Stimulated activated CD8-positive, alpha-beta memory T cell treated with anti-CD3 and anti-CD28 coated beads, Interleukin-12 subunit alpha, Interleukin-12 subunit beta, amount 100 ng/mL, for 4 hours (primary cell): ENCODE results near the gene CWF19L1.

Source experiments
- DNase-seq: peaks from one replicate; pipeline ENCODE4 v3.0.0-alpha.2; 2020; ENCODE audit warnings: low read depth

Gene CWF19L1

DNA sequence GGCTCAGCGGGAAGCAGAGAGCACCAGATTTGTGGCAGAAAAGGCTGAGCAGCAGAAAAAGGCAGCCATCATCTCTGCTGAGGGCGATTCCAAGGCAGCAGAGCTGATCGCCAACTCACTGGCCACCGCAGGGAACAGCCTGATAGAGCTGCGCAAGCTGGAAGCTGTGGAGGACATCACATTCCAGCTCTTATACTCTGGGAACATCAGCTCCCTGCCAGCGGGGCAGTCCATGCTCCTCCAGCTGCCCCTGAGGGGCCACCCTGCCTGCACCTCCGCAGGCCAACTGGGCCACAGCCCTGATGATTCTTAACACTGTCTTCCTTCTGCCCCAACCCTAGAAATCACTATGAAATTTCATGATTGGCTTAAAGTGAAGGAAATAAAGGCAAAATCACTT lies 18.6 kb downstream of the CWF19L1 start:
- DNase-seq, result no peak

DNA sequence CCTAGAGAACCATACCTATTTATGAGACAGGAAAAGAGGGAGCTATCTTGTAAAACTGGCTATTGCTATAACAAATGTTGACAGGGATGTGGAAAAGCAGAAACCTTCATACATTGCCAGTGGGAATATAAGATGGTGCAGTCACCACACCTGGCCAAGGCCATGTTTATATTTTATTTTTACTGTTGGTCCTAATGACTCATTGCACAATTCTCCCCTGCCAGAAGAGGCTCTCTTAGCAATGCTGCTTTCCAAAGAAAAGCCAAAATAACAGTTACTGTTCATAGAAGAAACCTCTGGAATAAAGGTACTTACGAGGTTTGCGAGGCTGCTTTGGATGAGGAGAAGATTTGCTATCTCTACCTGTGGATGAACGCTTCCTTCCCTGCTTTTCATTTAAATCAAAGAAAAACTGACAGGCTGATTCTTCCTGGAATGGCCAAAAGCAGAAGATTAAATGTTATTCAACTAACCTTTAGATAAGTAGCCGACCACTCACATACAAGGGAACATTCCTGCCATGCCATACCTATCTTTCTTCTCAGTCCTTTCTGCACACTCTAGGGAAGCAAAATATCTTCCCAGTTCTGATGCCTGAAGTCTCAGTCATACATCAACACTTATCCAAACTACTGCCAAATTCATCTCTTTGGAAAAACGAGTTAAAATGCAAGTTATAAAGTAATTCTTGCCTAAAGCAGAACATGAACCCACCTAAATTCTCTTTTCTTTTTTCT lies 21.8 kb downstream of the CWF19L1 start:
- DNase-seq, result no peak

DNA sequence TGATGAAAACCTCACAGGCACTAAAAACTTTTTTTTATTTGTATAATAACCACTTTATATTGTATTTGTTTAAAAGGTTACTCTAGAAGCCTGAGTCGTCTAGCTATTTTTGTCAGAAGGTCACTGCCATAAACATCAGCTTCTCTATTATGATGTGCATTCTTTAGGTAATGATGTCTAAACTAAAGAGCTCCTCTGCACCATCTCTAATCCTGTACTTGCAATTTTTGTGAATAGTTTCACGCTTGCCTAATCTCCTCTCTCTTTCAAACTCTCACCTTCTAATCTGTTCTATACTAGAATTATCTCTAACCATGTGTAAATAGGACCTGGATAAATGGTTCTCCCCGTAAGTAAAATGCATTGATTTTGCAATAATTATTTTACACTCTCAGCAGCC lies 27.6 kb downstream of the CWF19L1 start:
- DNase-seq, result no peak

DNA sequence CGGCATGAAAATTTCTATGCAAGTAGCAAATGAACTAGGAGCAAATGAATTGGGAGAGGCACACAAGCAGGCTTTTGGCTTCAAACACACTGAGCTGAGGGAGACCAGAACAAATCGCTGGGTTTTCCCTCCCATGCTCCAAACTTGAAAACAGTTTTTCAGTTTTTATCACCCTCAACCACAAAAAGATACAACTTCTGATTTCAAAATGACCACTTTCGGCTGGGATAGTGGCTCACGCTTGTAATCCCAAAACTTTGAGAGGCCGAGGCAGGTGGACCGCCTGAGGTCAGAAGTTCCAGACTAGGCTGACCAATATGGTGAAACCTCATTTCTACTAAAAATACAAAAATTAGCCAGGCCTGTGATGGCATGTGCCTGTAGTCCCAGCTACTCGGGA lies 29.0 kb downstream of the CWF19L1 start:
- no peak for DNase-seq

DNA sequence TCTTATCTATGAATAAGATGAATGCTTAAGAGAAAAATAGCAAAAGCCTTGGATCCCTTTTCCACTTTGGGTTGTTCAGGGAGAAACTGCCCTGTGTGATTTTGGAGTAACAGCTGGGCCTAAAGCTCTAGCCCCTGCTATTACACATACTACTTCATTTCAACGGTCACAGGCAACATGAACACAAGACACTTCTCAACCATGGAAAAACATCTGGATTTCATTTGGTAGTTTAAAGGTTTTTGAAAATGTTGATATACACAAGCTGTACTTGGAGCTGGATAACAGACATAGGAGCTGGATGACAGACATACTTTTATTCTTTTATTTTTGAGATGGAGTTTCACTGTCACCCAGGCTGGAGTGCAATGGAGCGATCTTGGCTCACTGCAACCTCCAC lies 35.3 kb downstream of the CWF19L1 start:
- no peak for DNase-seq

DNA sequence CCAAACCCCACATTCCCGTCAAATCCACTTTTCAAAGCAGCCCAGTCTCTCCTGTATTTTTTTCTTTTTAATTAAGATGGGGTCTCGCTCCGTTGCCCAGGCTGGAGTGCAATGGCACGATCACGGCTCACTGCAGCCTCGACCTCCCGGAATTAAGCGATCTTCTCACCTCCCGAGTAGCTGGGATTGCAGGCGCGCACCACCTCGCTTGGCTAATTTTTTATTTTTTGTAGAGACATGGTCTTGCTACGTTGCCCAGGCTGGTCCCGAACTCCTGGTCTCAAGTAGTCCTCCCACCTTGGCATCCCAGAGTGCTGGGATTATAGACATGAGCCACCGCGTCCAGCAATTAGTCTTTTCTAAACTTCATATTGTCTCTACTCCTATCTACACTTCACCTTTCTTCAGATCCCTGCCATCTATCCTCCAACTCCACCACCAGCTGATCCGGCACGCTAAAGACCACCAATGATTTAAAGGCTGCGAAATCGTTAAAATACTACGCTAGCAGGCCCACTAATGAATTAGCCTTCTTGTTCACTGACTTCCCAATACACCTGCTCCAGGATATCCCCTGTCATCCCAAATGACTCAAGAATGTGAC lies 37.5 kb downstream of the CWF19L1 start:
- no peak for DNase-seq

DNA sequence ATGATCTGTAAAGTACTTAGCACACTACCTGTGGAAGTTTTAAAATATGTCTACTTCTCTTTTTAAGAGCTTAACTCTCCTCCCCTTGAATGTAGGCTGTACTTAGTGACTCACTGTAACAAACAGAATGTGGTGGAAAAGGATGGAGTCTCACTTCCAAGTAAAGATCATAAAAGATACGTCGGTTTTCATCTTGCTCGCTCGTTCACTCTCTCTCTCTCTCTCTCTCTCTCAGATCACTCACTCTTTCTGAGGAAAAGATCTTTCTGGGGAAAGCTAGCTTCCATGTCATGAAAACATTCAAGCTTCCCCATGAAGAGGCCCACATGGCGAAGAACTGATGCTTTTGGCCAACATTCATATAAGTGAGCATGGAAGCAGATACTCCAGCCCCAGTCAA lies 43.6 kb downstream of the CWF19L1 start:
- DNase-seq, result no peak

DNA sequence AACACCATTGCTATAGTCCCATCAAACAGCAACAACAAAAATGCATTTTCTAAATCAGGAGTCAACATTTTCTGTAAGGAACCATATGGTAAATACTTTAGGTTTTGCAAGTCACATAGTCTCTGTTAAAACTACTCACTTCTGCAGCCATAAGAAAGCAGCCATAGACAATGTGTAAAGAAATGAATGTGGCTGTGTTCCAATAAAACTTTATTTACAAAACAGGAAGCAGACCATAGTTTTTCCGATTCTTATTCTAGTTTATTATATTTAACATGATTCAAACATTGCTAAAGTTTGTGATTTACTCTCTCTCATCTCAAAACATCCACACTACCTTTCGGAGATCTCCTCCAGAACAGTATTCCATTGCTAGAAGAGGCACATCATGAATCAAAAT lies 44.9 kb downstream of the CWF19L1 start:
- no peak for DNase-seq

DNA sequence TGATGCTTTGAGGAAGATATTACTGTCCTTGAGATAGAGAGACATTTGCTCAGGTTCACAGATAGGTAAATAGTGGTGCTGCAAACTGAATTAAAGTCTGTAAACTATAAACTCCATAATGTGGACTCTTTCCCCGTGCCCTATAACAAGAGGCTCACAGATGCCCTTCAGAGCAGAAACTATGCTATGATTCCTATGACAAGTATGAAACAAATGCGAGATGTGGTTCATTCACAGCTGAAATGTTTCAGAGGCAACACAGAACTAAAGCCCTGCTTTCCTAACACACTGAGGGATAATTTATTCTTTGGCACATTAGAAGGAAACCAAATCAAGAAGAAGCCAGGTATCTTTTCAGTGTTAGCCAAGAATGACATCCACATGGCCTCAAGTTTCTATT lies 51.4 kb downstream of the CWF19L1 start:
- no peak for DNase-seq

DNA sequence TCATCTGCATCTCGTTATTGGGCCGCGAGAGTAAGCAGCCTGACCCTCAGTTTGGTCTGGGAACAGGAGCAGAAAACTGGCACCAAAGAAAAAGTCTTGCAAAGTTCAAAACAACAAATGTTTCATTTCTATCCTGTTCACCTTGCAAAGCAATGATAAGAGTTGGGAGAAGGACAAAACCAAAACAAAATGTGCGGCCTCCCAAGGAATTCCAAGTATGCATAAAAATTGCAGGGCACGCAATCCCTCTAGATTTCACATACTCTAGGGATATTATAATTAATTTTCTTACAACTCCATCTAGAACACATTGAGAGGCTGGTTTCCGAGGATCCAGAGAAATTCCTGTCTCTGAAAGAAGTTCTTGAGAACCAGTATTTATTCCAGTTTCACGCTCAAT lies 58.1 kb downstream of the CWF19L1 start:
- no peak for DNase-seq

DNA sequence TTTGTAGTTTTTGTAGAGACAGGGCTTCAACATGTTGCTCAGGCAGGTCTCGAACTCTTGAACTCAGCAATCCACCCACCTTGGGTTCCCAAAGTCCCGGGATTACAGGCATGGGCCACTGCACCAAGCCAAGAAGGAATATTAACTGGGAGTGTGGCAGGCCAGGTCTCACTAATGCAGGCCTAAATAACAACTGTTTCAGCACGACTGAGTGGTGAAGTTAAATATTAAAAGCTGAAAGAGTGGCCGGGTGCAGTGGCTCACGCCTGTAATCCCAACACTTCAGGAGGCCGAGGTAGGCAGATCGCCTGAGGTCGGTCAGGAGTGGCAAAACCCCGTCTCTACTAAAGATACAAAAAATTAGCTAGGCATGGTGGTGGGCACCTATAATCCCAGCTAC lies 59.2 kb downstream of the CWF19L1 start:
- DNase-seq, result no peak

DNA sequence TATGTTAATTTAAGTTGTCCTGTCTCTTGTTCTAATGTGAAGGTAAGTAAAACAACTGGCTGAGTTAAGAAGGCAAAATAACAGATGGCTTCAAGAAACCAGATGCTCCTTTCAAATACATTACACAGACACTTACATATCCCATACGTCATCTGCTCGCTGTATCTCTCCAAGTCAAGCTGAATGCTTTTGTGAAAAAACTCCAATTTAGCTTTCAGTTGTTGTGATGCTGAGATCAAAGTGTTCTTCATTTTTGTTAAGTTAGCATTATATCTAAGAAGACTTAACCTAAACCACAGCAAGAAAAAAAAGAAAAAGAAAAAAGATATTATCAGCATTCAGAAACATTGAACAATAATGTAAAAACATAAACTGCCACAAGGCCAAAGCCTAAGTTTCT lies 63.1 kb downstream of the CWF19L1 start:
- DNase-seq, result no peak

DNA sequence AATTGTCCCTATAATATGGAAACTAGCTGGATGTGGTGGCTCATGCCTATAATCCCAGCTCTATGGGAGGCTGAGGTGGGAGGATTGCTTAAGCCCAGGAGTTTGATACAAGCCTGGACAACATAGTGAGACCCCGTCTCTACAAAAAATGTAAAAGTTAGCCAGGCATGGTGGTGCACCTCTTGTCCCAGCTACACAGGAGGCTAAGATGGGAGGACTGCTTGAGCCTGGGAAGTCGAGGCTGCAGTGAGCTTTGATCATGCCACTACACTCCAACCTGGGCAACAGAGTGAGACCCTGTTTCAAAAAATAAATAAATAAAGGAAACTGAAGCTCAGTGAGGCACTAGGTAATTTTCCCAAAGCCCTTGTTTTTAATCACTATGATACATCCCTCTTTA lies 65.9 kb downstream of the CWF19L1 start:
- no peak for DNase-seq

DNA sequence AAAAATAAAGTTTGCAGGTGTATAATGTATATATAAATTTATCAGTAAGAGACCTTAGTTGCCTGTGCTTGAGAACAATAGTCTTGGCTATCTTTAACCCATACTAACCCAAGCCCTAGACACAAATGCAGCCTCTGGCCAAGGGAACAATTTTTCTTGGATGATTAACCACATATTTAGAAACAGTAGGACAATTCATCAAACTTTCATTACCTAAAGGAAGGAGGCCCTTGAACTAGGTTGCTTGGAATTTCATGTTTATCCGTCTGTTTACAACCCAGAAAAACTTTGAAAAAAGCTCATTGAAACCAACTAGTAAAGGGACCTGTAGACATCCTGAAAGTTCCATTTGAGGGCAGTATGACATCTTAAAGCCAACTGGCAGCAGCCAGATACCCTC lies 72.7 kb downstream of the CWF19L1 start:
- DNase-seq, result no peak

DNA sequence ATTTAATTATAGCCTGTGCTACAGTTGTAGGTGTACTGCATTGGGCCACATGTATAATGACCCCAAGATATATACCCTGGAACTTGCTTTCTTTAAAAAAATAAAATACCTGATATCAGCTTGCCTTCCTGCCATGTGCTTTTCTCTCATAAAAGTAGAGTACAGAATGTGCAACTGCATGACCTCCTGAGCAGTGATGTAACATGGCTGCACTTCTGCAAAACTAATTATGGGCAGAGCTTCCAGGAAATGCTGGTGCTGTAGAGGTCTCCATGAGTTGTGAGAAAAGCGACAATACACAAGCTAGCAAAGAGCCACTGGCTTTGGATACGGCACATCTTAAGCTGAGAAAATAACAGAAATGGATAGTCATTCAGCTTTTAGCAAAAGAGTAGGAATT lies 75.1 kb downstream of the CWF19L1 start:
- DNase-seq, result no peak

DNA sequence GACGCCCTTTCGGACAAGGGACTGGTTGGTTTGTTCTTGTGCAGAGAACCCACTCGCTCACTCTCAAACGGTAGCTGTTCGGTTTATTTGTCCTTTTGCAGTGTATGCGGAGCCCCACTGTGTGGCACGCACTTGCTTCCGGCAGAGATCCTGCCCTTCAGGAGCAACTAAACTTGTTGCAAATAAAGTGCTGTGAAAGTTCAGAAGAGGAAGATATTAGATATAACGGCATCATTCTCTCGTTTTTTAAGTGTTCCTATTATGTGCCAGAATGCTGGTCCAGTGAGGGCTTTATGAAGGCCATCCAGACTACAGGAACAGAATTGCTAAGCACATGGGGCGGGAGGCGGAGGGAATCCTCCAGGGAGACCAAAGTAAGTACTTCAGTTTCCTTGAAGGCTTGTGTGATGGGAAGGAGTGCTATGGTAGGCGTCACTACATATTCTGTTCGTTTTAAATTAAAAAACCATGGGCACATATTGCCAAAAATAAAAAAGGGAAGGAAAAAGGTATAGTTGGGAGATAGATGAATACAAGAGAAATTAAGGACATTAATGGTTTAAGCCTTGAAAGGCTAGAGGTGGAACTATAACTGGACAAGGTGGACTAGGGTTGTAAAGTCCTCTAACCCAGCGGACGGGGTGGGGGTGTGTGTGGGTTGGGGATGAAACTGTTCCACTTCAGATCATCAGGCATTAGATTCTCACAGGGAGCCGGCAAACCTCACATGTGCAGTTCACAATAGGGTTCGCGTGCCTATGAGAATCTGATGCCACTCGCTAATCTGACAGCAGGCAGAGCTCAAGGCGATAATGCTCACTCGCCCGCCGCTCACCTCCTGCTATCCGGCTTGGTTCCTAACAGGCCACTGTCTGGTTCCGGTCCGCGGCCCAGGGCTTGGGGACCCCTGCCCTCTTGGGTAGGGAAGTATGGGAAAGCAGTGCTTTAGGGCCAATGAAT lies 80.9 kb downstream of the CWF19L1 start:
- no peak for DNase-seq

DNA sequence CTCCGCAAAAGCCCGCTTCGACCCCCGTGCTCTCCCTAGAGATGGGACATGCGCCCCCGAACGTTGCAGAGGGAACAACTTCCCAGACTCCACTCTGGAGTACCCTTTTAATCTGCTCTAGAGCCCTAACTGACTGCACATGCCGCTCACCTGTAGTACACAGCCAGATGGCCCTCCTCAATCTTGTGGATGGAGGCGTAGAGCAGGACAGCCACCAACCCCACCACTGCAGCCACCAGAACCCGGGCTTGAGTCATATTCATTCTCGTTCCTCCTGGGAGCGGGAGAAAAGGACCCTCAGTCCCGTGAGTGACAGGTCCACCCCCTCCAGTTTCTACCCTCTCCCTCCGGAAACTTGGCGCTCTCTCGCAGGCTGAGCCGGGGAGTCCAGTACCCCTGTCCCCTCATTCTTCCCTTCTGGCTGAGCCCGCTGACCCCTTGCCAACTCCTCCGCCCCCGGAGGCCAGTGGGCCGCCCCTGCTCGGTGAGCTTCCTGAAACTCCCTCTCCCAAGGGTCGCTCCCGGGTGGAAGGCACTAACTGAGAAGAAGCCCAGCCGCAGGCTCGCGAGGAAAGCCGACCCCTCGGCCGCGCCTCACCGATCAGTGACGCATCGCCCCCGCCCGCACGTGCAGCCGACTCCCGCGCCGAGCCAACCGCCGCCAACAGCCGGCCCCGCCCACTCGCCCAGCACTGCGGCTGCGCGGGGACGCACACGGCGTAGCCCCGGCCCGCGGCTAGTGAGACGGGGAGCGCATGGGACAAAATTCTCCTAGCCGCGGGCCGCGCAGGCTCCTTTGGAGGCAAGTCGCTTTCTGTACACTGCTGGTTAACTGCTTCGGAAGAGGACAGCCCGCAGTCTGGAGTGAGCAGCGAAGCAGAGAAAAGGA lies 81.8 kb downstream of the CWF19L1 start, which contains the start of gene ERLIN1:
Gene ERLIN1 (minus strand): TSS at position 666 of the 889 bp plus-strand sequence. CDS start 403 bp downstream, at position 263.
- DNase-seq, result peak; percentile 89

DNA sequence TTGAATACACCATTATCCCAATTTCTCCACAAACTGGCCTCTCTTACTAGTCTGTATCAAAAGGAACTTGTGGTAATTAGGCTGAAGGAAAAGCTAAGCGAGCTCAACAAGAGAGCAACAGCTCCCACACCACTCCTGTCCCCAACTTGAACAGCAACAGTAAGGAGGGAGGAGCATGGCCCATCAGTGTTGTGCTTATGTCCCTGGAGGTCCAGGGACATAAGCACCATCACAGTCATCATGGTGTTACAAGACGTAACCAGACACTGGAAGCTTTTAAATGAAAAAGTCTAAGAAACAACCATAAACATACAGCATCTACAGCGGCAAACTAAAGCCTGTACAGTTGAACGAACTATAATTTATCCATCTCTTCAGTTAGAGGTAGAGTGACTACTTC lies 82.6 kb downstream of the CWF19L1 start:
- DNase-seq, result no peak

DNA sequence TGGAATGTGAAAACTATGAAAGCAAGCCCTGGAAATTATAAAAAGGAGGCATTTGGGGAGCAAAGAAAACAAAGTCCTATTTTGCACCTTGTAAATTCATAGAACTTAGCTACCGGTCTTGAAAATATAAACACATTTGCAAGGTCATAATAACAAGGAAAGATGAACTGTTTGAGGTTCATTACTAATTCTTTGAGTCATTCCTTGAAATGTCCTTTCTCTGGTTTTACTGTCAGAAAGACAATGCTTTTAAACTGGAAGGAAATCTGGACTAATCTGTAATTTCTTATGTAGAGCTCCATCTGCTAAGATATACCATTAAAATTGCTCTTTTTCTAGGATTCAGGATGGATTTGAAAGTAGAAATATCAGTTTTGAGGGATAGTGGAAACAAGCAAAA lies 83.0 kb downstream of the CWF19L1 start:
- no peak for DNase-seq

DNA sequence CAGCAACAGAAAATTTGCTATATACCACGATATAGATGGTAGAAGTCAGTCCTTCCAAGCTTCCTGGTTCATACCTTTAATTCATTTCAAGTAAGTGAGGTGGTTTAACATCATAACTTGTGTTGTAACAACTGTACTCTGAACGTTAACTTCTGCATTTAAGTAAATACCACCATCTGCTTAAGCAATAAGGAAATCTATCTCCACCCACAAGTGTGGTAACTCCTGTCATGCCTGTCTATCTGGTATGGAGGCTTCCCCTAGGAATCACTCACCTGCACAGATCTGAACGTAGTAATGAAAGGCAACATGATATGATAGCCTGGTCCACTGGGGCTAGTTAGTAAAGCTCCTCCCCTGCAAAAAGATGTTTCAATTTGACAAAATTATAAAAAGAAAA lies 84.0 kb downstream of the CWF19L1 start:
- no peak for DNase-seq

DNA sequence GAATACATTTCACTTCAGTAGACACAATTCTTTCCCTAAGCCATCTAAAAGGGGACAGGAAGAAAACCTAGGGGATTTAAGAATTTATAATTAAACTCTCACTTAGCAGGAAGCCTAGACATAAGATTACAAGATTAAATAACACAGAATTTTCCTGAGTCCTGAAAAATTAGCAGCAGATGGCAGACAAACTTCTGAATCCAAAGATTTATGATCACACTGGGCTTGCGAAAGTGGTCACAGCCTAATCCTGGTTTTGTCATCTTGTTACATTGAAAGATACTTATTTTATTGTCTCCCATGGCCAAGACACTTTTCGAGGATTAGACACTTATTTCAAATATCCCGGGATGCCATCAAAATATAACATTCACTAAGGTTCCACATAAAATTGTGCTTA lies 84.5 kb downstream of the CWF19L1 start:
- DNase-seq, result no peak
